Body of pancreas (tissue), 4 donors: ENCODE results near the gene TBC1D14.

ENCODE experiments used
- POLR2A ChIP-seq, 3 donors: fragments of 450-650 bp; IDR thresholded peaks; one replicate each; pipeline ENCODE4 v1.6.1; 2016; ENCODE audit warnings: antibody characterized with exemption in 3 of 3, mild to moderate bottlenecking in 2 of 3
- TF ChIP-seq, protein P1 (sequence below), 7 experiments: fragments of 450-650 bp in 4 of 7; fragments of 200-600 bp in 3 of 7; sonication (generic) in 3 of 7; IDR thresholded peaks; one replicate each; pipeline ENCODE4 v1.5.1; 2016 to 2019; ENCODE audit warnings: antibody characterized with exemption in 7 of 7

DNA sequence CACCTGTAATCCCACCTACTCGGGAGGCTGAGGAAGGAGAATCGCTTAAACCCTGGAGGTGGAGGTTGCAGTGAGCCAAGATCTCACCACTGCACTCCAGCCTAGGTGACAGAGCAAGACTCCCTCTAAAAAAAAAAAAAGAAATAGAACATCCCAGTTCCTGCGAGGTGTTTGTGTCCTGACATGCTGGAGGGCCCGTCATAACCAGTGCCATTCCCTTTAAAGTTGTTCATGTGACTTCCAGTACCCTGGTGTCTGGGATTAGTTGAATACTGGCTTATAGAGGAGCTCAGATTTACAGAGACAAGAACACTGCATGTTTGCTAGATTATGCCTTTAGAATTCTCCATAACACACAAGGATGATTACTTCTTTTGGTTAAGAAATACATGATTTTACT lies 95.9 kb downstream of the TBC1D14 start:
- TF ChIP-seq, protein P1, sequence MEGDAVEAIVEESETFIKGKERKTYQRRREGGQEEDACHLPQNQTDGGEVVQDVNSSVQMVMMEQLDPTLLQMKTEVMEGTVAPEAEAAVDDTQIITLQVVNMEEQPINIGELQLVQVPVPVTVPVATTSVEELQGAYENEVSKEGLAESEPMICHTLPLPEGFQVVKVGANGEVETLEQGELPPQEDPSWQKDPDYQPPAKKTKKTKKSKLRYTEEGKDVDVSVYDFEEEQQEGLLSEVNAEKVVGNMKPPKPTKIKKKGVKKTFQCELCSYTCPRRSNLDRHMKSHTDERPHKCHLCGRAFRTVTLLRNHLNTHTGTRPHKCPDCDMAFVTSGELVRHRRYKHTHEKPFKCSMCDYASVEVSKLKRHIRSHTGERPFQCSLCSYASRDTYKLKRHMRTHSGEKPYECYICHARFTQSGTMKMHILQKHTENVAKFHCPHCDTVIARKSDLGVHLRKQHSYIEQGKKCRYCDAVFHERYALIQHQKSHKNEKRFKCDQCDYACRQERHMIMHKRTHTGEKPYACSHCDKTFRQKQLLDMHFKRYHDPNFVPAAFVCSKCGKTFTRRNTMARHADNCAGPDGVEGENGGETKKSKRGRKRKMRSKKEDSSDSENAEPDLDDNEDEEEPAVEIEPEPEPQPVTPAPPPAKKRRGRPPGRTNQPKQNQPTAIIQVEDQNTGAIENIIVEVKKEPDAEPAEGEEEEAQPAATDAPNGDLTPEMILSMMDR (IDR thresholded peaks at IDR 0.05), result no peak
- no peak for TF ChIP-seq POLR2A (IDR thresholded peaks at IDR 0.05)
